IMR-90 (cell line): ENCODE measurements around the gene THADA. TPM values are rescaled to one million over a fixed set of nuclear protein-coding genes. Genes with fewer than 3 reads are reported as not detected.

Experiments
- ATAC-seq: fragments of 200-7000 bp; cut with Tn5 transposase; 2 replicates; pipeline ENCODE4 v1.9.1; 2020; ENCODE audit warnings: low read depth, mild to moderate bottlenecking, moderate library complexity
- BruUV-seq: library from RNA; stranded (reverse); fragments of 400-500 nt; replicated peaks from 2 replicates; lab custom pipeline; 2021; lab: Mats Ljungman, UMichigan
- CTCF ChIA-PET: fragments of 300-600 bp; formaldehyde crosslinking; extraction: SDS; loops from one replicate; lab custom pipeline; 2021; ENCODE audit warnings: antibody characterized with exemption; lab: Yijun Ruan, JAX
- POLR2A ChIA-PET: fragments of 300-600 bp; sonication (Branson Sonifier 250); formaldehyde crosslinking; loops from one replicate; lab custom pipeline; 2022; ENCODE audit warnings: antibody characterized with exemption; ENCODE audit not compliant: unreplicated experiment; lab: Charles Lee
- DNase-seq: peaks from one replicate; pipeline ENCODE4 v3.0.0; 2013
- H2AFZ ChIP-seq: replicated peaks from 2 replicates; pipeline ENCODE3; 2013; ENCODE audit warnings: low read length, mild to moderate bottlenecking; ENCODE audit not compliant: poor library complexity
- H2AK5ac ChIP-seq: 2 replicates; pipeline ENCODE4 v1.6.1; 2013; ENCODE audit warnings: low read depth, low read length, inconsistent platforms
- H2AK9ac ChIP-seq: replicated peaks from 2 replicates; pipeline ENCODE3; 2013; ENCODE audit warnings: mild to moderate bottlenecking, low read depth, low read length, moderate library complexity; ENCODE audit not compliant: poor library complexity
- H2BK120ac ChIP-seq: 2 replicates; pipeline ENCODE4 v1.6.1; 2013; ENCODE audit warnings: low read depth, low read length, inconsistent platforms
- H2BK15ac ChIP-seq: 3 replicates; pipeline ENCODE4 v1.6.1; 2013; ENCODE audit warnings: low read depth, low read length, inconsistent platforms
- H2BK20ac ChIP-seq: 2 replicates; pipeline ENCODE4 v1.6.1; 2013; ENCODE audit warnings: low read depth, mild to moderate bottlenecking, inconsistent platforms, low read length, moderate library complexity
- H2BK5ac ChIP-seq: 2 replicates; pipeline ENCODE4 v1.6.1; 2013; ENCODE audit warnings: mild to moderate bottlenecking, low read depth, low read length, inconsistent platforms; ENCODE audit not compliant: poor library complexity, severe bottlenecking
- H3K14ac ChIP-seq: replicated peaks from 2 replicates; pipeline ENCODE4 v1.6.1; 2013; ENCODE audit warnings: low read depth, low read length, inconsistent platforms
- H3K18ac ChIP-seq: 2 replicates; pipeline ENCODE4 v1.6.1; 2013; ENCODE audit warnings: low read depth, low read length, control low read depth
- H3K23ac ChIP-seq: 2 replicates; pipeline ENCODE4 v1.6.1; 2013; ENCODE audit warnings: low read depth, low read length, inconsistent platforms
- H3K27ac ChIP-seq: 2 replicates; pipeline ENCODE4 v1.5.1; 2013; ENCODE audit warnings: mild to moderate bottlenecking, control low read depth, low read length; ENCODE audit not compliant: insufficient read depth
- H3K27me3 ChIP-seq: 2 replicates; pipeline ENCODE4 v1.6.1; 2013; ENCODE audit warnings: low read length; ENCODE audit not compliant: control insufficient read depth, insufficient read depth
- H3K36me3 ChIP-seq: 2 replicates; pipeline ENCODE4 v1.6.1; 2013; ENCODE audit warnings: low read length, mixed read lengths; ENCODE audit not compliant: control insufficient read depth, insufficient read depth
- H3K4ac ChIP-seq: 2 replicates; pipeline ENCODE4 v1.6.1; 2013; ENCODE audit warnings: low read depth, low read length, inconsistent platforms
- H3K4me1 ChIP-seq: 2 replicates; pipeline ENCODE4 v1.6.1; 2013; ENCODE audit warnings: low read length, mixed read lengths; ENCODE audit not compliant: control insufficient read depth, insufficient read depth
- H3K4me2 ChIP-seq: 2 replicates; pipeline ENCODE4 v1.6.1; 2013; ENCODE audit warnings: low read depth, mild to moderate bottlenecking, control low read depth, low read length, moderate library complexity
- H3K4me3 ChIP-seq: 2 replicates; pipeline ENCODE4 v1.5.1; 2013; ENCODE audit warnings: low read depth, mild to moderate bottlenecking, control low read depth, low read length, moderate library complexity; ENCODE audit not compliant: insufficient read depth
- H3K56ac ChIP-seq: 2 replicates; pipeline ENCODE4 v1.6.1; 2013; ENCODE audit warnings: low read length, inconsistent platforms; ENCODE audit not compliant: insufficient read depth; ENCODE audit errors: extremely low read depth
- H3K79me1 ChIP-seq, 2 experiments: 2 replicates each; pipeline ENCODE4 v1.6.1; 2013; ENCODE audit warnings: low read length in 2 of 2, inconsistent platforms in 1 of 2, low read depth in 1 of 2
- H3K9ac ChIP-seq: 2 replicates; pipeline ENCODE4 v1.6.1; 2013; ENCODE audit warnings: low read depth, low read length, control low read depth
- H3K9me1 ChIP-seq: 2 replicates; pipeline ENCODE4 v1.6.1; 2013; ENCODE audit warnings: low read length, inconsistent platforms; ENCODE audit not compliant: insufficient read depth
- H3K9me3 ChIP-seq: 2 replicates; pipeline ENCODE4 v1.6.1; 2013; ENCODE audit warnings: low read length; ENCODE audit not compliant: control insufficient read depth, insufficient read depth
- H4K20me1 ChIP-seq: 2 replicates; pipeline ENCODE4 v1.6.1; 2013; ENCODE audit warnings: low read length, inconsistent platforms; ENCODE audit not compliant: insufficient read depth
- H4K5ac ChIP-seq: 2 replicates; pipeline ENCODE4 v1.6.1; 2013; ENCODE audit warnings: mild to moderate bottlenecking, low read depth, low read length, control low read depth
- H4K8ac ChIP-seq, 2 experiments: 2 replicates each; pipeline ENCODE4 v1.6.1; 2013; ENCODE audit warnings: low read depth in 2 of 2, low read length in 2 of 2, control low read depth in 1 of 2, inconsistent platforms in 1 of 2
- H4K91ac ChIP-seq: 2 replicates; pipeline ENCODE4 v1.6.1; 2013; ENCODE audit warnings: low read depth, low read length, inconsistent platforms; ENCODE audit not compliant: insufficient read depth
- CHD1 ChIP-seq: IDR thresholded peaks from 2 replicates; pipeline ENCODE4 v1.6.1; 2012; ENCODE audit warnings: low read depth, low read length, improper control_type of control experiment
- CTCF ChIP-seq: conservative IDR thresholded peaks from 2 replicates; pipeline ENCODE4 v1.5.1; 2012; ENCODE audit warnings: mild to moderate bottlenecking, low read depth, low read length, improper control_type of control experiment
- ELK1 ChIP-seq: fragments of 150-350 bp; IDR thresholded peaks from 2 replicates; pipeline ENCODE4 v1.6.1; 2016; ENCODE audit warnings: low read depth, mild to moderate bottlenecking, low read length, moderate library complexity, borderline replicate concordance
- FOS ChIP-seq: fragments of 150-350 bp; IDR thresholded peaks from 2 replicates; pipeline ENCODE4 v1.6.1; 2016; ENCODE audit warnings: low read depth, low read length
- MAFK ChIP-seq: IDR thresholded peaks from 2 replicates; pipeline ENCODE4 v1.6.1; 2012; ENCODE audit warnings: low read depth, low read length, improper control_type of control experiment
- MAZ ChIP-seq: IDR thresholded peaks from 2 replicates; pipeline ENCODE4 v1.6.1; 2012; ENCODE audit warnings: low read depth, mild to moderate bottlenecking, low read length, improper control_type of control experiment, moderate library complexity, borderline replicate concordance
- POLR2A ChIP-seq: IDR thresholded peaks from 2 replicates; pipeline ENCODE4 v1.6.1; 2012; ENCODE audit warnings: mild to moderate bottlenecking, low read depth, low read length
- RAD21 ChIP-seq: IDR thresholded peaks from 2 replicates; pipeline ENCODE4 v1.6.1; 2012; ENCODE audit warnings: low read length, improper control_type of control experiment
- RCOR1 ChIP-seq: IDR thresholded peaks from 2 replicates; pipeline ENCODE4 v1.6.1; 2012; ENCODE audit warnings: mild to moderate bottlenecking, low read length, improper control_type of control experiment; ENCODE audit not compliant: insufficient replicate concordance
- USF2 ChIP-seq: fragments of 150-350 bp; IDR thresholded peaks from 2 replicates; pipeline ENCODE4 v1.6.1; 2017; ENCODE audit warnings: mild to moderate bottlenecking, antibody characterized with exemption, low read length, low read depth
- dilution Hi-C: fragments of 300-500 bp; cut with HindIII; formaldehyde crosslinking; loops from one replicate; pipeline ENCODE4 v1.14.3; 2018; ENCODE audit warnings: low sequenced_read_pairs; ENCODE audit not compliant: unreplicated experiment
- in situ Hi-C: fragments of 300-500 bp; cut with MboI; formaldehyde crosslinking; loops from 3 replicates; pipeline ENCODE4 v1.14.3; 2019; ENCODE audit warnings: low sequenced_read_pairs, inconsistent platforms, mixed read lengths
- intact Hi-C: fragments of 100-400 bp; cut with micrococcal nuclease; formaldehyde crosslinking; loops from 2 replicates; pipeline ENCODE4 v1.10.0; 2022
- polyA plus RNA-seq, 3 experiments: library from polyadenylated mRNA; depleted of rRNA; stranded (reverse); fragments of >200 nt; gene quantifications; 2 replicates each; pipeline ENCODE4 v1.2.3, GENCODE V29; 2012; ENCODE audit warnings: low replicate concordance in 1 of 3
- total RNA-seq: library from RNA; depleted of rRNA; stranded (reverse); fragments of >200 nt; gene quantifications from 2 replicates; pipeline ENCODE4 v1.2.3, GENCODE V29; 2012

The THADA gene
- total and polyA plus RNA-seq, 2 of the 4 experiments (the other 2 are of a cell fraction): 10.5 to 21.3 TPM

GRCh38 chr2:43302961-43303494, 292.8 kb downstream of the THADA start:
- ChIA-PET CTCF (interaction anchor here (0.7 to 0.9 kb wide), 2 partner anchors 9 to 37 kb away, joined by 4 to 5 read pairs; no protein-coding TSS in a partner anchor), POLR2A (no interaction called here)
- no peak overlapping the region for H2AFZ ChIP-seq
- ATAC-seq (no peak), DNase-seq (no peak)
- H4K91ac ChIP-seq: no peak overlapping the region
- H3K4me1 ChIP-seq: peaks cover 4% of the 10 kb centered on the region; the same call in 1 of the 2 replicates
- in situ Hi-C loops: no loop called here
- intact Hi-C loops: no loop called here
- no peak overlapping the region for H3K9ac ChIP-seq
- no TSS peak for BruUV-seq
- H3K27ac ChIP-seq: no peak overlapping the region
- dilution Hi-C loops: no loop called here
- no peak overlapping the region for H3K4me3 ChIP-seq
- TF ChIP-seq USF2 (no peak), CTCF (no peak), ELK1 (no peak), FOS (no peak), RAD21 (no peak), MAZ (no peak), POLR2A (no peak), MAFK (no peak), CHD1 (no peak), RCOR1 (no peak)
- no peak overlapping the region for H4K5ac ChIP-seq
- no peaks in the 10 kb centered on the region for H4K20me1 ChIP-seq
- H4K8ac ChIP-seq: no peak overlapping the region
- H2AK5ac ChIP-seq: no peak overlapping the region
- H3K79me1 ChIP-seq: no peaks in the 10 kb centered on the region
- H2BK20ac ChIP-seq: no peak overlapping the region
- H2AK9ac ChIP-seq: no peak overlapping the region
- H3K4me2 ChIP-seq: no peak overlapping the region
- no peak overlapping the region for H3K23ac ChIP-seq
- no peaks in the 10 kb centered on the region for H3K9me3 ChIP-seq
- H3K56ac ChIP-seq: no peak overlapping the region
- H3K27me3 ChIP-seq: peaks cover 5% of the 10 kb centered on the region; the same call in 1 of the 2 replicates
- no peak overlapping the region for H2BK120ac ChIP-seq
- no peaks in the 10 kb centered on the region for H3K36me3 ChIP-seq
- no peaks in the 10 kb centered on the region for H3K9me1 ChIP-seq
- H3K14ac ChIP-seq: no peak overlapping the region
- H3K4ac ChIP-seq: no peak overlapping the region
- no peak overlapping the region for H3K18ac ChIP-seq
- no peak overlapping the region for H2BK5ac ChIP-seq
- H2BK15ac ChIP-seq: no peak overlapping the region
